ENCODE data around the gene CYP1A1.

- TF ChIP-seq EZH2 (IDR thresholded peaks at IDR 0.05; ENCODE audit: borderline replicate concordance) (no peak), CTCF (IDR thresholded peaks at IDR 0.05; ENCODE audit: poor library complexity) (no peak), EZH2phosphoT487 (IDR thresholded peaks at IDR 0.05; ENCODE audit: low read depth, severe bottlenecking, unreplicated experiment) (no peak)
Measured at GRCh38 chr15:74758736-74759135, 33.4 kb upstream of the CYP1A1 start.
